Cardiac fibroblast (primary cell): ENCODE measurements around the gene PLLP.

ENCODE experiments used
- DNase-seq, 2 donors: peaks; one replicate each; pipeline versions ENCODE4 v3.0.0 to v3.0.0-alpha.2; 2010; ENCODE audit warnings: low read depth in 2 of 2
- H3K4me3 ChIP-seq, 2 donors: replicated peaks in 1 of 2; 1 replicate in 1 of 2; 2 replicates in 1 of 2; pipeline ENCODE4 v1.5.1; 2011; ENCODE audit warnings: low read depth in 2 of 2, low read length in 2 of 2, mild to moderate bottlenecking in 2 of 2, moderate library complexity in 1 of 2
- TF ChIP-seq, protein P1 (sequence below): IDR thresholded peaks from one replicate; pipeline ENCODE4 v1.5.1; 2011; ENCODE audit warnings: low read depth, mild to moderate bottlenecking, low read length, inconsistent platforms

Gene PLLP, protein sequence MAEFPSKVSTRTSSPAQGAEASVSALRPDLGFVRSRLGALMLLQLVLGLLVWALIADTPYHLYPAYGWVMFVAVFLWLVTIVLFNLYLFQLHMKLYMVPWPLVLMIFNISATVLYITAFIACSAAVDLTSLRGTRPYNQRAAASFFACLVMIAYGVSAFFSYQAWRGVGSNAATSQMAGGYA

DNA sequence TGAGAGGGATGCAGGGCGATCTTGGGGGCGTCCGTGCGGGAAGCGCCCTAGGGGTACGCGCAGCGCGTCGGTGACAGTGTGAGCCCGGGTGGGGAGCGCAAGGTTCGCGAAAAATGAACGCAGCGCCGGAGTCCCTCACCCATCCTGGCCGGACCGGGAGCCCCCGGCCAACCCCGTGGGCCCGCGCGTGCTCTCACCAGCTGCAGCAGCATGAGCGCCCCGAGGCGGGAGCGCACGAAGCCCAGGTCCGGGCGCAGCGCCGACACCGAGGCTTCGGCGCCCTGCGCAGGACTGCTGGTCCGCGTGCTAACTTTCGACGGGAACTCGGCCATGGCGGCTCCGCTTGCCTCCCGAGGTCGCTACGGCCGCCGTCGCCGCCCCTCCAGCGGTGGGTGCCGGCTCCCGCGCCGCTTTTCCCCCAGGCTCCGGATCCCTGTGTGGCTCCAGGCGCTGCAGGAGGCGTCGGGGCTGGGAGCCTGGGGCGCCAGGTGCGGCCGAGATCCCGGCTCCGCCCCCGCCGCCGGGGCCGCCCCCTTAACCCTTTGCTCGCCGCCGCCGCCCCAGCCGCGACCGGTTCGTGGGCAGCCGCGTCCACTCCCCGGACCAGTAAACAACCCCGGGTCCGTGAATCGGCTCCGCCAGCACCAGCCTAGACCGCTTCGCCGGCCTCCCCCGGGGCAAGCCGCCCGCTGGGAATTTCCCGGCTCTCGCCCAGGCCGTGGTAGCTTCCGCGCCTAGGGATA is at the start of gene PLLP:
Gene PLLP, minus strand, starts transcription at position 464 of the 743 bp plus-strand sequence. Its CDS starts 132 bp downstream, at position 332.
- DNase-seq = peak in 1 of 2 donors; percentile 29
- peak within 1 kb of the TSS; percentile 51 for H3K4me3 ChIP-seq
- TF ChIP-seq, protein P1, sequence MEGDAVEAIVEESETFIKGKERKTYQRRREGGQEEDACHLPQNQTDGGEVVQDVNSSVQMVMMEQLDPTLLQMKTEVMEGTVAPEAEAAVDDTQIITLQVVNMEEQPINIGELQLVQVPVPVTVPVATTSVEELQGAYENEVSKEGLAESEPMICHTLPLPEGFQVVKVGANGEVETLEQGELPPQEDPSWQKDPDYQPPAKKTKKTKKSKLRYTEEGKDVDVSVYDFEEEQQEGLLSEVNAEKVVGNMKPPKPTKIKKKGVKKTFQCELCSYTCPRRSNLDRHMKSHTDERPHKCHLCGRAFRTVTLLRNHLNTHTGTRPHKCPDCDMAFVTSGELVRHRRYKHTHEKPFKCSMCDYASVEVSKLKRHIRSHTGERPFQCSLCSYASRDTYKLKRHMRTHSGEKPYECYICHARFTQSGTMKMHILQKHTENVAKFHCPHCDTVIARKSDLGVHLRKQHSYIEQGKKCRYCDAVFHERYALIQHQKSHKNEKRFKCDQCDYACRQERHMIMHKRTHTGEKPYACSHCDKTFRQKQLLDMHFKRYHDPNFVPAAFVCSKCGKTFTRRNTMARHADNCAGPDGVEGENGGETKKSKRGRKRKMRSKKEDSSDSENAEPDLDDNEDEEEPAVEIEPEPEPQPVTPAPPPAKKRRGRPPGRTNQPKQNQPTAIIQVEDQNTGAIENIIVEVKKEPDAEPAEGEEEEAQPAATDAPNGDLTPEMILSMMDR = no peak

DNA sequence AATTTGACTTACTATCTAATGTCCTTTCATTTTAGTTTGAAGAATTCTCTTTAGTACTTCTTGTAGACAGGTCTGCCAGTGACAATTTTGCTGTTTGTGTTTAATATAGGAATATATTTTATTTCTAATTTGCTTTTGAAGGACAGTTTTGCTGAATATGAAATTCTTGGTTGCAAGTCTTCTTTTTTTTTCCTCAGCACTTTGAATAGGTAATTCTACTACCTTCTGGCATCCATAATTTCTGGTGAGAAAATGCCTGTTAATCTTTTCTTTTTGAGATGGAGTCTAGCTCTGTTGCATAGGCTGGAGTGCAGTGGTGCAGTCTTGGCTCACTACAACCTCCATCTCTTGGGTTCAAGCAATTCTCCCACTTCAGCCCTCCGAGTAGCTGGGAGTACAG is 48.9 kb upstream of the PLLP start:
- H3K4me3 ChIP-seq = no peak overlapping the region
- no peak for DNase-seq
- TF ChIP-seq, protein P1 = no peak

DNA sequence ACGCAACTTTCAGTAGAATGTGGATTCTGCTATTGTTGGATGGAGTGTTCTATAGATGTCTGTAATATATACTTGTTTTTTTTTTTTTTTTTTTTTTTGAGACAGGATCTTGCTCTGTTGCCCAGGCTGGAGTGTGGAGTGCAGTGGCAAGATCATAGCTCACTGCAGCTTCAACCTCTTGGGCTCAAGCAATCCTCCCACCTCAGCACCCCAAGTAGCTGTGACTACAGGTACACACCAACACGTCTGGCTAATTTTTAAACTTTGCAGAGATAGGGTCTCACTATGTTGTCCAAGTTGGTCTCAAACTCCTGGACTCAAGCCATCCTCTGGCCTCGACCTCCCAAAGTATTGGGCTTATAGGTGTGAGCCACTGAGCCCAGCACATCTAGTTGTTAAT is 46.9 kb upstream of the PLLP start:
- DNase-seq = no peak
- H3K4me3 ChIP-seq = no peak overlapping the region
- TF ChIP-seq, protein P1 = no peak

DNA sequence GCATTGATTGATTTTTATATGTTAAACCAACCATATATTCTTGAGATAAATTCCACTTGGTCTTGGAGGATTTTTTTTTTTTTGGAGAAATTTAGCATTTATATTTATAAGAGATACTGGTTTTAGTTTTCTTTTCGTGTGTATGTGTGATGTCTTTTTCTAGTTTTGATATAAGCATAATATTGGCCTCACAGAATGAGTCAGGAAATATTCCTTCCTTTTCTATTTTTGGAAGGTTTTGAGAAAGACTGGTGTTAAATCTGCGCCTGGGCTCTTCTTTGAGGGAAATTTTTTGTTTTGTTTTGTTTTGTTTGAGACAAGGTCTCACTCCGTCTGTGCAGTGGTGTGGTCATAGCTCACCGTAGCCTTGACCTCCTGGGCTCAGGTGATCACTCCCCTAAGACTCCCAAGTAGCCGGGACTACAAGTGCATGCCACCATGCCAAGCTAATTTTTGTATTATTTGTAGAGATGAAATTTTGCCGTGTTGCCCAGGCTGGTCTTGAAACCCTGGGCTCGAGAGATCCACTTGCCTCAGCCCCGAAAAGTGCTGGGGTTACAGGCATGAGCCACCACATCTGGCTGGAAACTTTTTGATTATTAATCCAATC is 45.4 kb upstream of the PLLP start:
- H3K4me3 ChIP-seq = no peak overlapping the region
- no peak for DNase-seq
- TF ChIP-seq, protein P1 = no peak

DNA sequence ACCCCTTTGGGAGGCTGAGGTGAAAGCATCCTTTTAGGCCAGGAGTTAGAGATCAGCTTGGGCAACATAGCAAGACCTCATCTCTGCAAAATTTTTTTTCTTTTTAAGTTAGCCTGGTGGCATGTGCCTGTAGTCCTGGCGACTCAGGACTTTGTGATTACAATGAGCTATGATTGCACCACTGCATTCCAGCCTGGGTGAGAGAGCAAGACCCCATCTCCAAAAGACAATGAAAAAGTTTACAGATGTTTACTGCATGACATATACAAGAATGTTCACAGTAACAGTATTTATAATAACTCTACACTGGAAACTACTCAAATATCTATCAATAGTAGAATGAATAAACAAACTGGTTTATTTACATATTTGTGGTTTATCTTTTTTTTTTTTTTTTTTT is 41.0 kb upstream of the PLLP start:
- no peak overlapping the region for H3K4me3 ChIP-seq
- DNase-seq = peak; percentile 21 to 74
- TF ChIP-seq, protein P1 = no peak

DNA sequence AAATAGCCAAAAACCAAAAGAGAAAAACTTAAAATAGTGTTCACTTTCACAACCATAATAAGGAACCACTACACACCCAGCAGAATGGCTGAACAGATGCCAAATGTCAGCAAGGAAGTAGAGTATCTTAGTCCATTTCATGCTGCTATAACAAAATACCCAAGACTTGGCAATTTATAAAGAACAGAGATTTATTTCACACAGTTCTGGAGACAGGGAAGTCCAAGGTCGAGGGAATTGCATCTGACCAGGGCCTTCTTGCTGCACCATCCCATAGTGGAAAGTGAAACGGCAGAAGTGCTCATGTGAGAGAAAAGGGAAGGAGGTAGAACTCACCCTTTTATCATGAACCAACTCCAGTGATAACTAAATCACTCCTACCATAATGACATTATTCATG is 40.3 kb upstream of the PLLP start:
- H3K4me3 ChIP-seq = no peak overlapping the region
- TF ChIP-seq, protein P1 = no peak
- no peak for DNase-seq
